GM19023 (cell line): Measurements from ENCODE around the gene C12orf50.
"Not testable (repeated sequence)": the region's sequence is repeated elsewhere in the genome, so short reads cannot be mapped to it uniquely, and the experiment has no call there.

ENCODE experiments used
- ATAC-seq: cut with Tn5 transposase; IDR thresholded peaks from one replicate; pipeline ENCODE4 v1.9.1; 2021; ENCODE audit warnings: mild to moderate bottlenecking, moderate library complexity; ENCODE audit not compliant: unreplicated experiment

The C12orf50 gene, protein sequence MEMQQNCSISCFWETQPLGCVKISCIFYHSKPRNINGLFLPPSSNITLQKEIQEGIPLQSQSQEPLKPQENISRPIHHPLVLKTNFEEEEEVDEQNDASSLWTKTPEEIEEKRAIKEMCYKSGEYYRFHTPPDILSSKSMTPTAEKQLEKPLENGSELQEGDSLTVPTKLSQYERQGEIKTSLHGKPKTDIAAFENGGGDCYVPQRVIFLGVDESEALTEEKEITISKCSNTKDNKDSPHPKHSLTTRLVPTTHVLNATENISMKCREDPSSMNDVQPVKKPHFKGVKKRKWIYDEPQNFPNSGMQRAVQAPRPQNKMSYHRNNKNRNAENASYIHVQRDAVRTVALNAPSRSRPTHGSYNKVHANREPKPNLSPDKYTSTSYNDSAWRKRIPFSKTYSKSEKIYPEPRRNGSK

DNA sequence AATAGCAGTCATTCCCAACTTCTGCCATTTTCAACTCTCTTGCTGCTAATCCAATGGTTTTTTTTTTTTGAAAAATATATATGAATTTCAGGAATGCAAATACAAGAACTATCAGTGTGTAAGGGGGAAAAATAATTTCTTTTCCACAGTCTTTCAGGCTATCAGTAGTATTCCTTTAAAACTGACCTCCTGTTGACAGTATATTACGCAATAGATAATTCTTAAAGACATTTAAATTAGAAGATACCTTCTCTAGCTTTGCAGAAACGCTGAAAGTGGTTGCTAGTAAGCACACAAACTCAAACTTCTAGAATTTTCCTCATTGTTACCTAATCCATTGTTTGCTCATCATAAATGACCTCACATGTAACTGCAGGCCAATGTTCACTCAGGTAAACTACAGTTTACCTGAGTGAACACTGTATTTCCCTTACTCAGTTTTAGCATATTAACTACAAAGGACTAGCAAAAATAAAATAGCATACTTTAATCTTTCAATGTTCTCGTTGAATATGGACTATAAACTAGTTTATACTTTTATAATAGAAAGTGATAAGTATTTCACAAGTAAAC lies at the start of gene C12orf50:
TSS of gene C12orf50 (minus strand) at position 309 of the 573 bp plus-strand sequence. CDS start 2,439 bp downstream, outside the sequence.
- ATAC-seq: no peak

DNA sequence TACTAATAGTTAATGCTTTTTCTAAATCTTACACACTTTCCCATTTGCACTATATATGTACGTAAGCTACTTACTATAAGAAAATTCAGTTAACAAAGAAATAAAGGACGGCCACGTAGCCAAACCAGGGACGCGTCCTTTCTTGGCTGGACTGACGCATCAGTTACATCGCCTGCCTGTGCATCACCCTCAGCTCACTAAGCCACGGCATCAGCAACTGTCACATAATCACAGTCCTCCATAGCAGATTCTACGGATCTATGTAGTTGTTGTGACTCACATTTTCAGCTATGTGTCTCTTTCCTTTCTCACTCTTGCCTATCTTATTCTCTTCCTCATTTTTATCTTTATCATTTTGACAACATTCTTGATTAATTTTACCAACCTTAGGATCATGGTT lies 38.1 kb upstream of the C12orf50 start:
- no peak for ATAC-seq

DNA sequence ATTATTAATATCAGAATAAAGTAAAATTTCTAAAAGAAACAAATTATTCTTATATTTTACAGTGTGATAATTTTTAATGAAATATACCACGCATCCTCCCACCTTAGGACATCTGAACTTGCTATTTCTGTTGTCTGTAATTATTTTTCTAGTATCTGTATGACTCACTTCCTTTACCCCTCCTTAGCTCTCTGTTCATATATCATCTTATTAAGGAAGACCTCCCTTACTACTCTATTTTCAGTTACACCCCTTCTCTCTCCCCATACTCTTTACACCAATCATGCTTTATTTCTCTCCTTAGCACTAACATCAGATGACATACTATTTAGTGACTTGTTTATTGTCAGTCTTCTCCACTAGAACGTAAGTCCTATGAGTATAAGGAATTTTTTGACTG lies 34.2 kb upstream of the C12orf50 start:
- ATAC-seq: no peak

DNA sequence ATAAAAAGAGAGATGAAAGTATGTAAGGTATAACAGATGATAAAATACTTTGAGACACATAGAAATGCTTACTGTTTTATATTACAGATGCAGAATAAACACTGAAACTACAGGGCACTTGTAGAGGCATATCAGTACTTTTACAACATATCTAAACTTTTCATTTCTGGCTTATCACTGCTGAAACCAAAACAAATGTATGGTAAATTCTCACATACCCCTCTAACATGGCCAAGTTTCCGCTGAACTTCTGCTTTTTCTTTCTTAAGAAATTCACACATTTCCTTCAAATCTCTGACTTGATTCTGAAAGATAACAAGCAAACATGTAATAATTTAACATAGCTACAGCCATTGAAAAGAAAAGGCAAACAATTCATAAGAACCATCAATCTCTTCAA lies 33.3 kb upstream of the C12orf50 start:
- peak; percentile 63 for ATAC-seq

DNA sequence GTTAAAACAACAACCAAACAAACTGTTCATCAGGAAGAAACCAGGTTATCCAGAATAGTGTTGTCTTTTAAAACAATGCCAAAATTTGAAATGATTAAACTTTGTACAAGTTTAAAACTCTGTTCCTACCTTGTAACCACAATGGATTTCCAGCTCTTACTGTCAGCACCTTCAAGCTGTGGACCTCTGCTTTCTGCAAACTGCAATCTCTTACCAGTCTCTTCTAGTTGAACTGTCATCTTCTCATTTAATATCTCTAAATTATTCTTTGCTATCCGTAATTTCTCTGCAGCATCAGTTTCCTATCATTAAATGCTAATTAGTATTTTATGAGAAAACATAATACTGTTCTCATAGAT lies 29.5 kb upstream of the C12orf50 start:
- no peak for ATAC-seq

DNA sequence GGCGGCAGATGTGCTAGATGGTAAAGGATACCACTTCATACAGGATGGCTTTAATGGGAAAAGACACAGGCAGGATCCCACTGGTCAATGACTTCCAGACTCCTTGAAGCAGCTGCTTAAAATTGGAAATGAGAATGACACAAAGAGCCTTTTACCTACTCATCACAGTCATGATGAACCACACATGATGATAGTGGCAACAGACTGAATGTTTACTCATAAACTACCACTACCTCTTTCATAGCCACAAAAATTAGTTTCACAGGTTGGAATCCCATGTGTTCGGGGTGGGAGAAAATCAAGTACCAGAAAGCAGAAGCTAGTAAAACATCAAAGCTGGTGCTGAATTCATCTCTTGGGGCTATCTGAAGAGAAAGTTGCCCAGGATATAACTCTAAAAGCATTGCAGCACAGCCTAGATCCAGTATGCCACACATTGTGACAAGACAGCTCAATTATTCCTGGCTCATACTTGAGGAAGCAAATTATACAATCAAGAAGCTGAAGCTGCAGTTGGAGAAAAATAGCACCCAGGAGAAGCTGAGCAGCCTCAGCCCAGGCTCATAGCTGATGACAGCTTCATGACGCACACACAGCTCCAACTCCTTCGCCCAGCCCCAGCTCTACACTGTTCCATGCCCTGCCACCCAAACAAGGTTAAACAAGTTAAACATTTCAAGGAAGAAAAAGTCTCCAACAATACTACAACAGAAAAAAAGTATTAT lies 29.0 kb upstream of the C12orf50 start:
- ATAC-seq: no peak

DNA sequence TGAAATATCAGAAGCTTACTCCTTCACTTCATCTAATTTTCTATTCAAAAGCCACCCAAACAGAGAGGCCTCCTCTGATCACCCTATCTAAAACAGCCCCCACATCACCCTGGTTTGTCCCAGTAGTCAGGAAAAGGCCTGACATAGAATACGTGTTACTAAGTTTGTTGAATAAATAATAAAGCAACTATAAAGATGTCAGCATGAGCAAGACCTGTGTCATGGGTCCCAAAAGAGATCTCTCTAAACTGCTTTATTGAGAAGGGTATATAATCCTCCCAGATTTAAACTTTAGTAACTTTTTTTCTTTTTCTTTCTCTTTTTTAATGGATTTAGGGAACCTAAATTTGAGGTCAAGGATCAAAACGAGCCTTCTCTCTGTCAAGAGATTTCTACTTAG lies 27.4 kb upstream of the C12orf50 start:
- ATAC-seq: no peak

DNA sequence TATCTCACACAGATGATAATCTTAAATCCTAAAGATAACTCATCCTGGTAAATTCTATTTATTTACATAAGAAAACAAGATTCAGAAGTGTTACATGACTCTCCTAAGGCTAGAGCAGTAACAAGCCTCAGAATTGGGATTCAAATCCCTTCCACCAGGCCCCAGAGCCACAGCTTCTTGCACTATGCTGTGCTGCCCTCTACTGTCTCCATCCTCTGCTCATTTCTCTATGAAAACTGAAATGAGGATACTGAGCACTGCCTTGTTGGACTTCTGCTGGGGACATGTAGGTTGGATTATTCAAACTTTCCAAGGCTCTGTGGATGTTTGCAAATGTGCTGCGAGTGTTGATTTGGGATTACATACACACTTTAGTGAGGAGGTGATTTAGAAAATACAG lies 23.5 kb upstream of the C12orf50 start:
- ATAC-seq: peak; percentile 63

DNA sequence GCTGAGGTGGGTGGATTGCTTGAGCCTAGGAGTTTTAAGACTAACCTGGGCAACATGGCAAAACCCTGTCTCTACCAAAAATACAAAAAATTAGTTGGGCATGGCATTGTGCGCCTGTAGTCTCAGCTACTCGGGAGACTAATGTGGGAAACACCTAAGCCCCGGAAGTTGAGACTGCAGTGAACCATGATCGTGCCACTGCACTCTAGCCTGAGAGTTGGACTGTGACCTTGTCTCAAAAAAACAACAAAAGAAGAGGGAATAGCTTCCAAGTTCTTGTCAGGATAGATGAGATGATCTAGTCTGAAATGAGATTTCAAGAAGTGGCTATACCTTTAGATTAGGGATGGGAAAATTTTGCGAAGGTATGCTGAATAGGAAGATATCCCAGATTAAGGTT lies 14.8 kb upstream of the C12orf50 start:
- ATAC-seq: no peak

DNA sequence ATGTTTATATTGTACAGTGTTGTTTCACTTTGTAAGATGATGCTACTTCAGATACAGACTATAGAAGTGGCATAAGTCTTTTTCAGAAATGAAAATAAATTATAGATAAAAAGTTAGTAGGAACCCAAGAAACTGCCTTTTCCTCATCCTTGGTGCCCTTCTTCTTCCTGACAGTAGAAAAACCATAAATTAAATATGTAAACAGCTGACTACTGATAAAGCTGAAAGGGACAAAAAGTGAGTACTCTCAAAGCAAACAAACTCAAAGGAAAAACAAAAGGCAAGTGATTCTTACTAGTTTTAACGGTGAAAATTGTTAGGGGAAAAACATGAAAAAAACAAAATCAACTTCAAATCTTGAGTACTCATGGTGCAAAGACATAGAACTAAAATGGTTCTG lies 8.6 kb upstream of the C12orf50 start:
- no peak for ATAC-seq

DNA sequence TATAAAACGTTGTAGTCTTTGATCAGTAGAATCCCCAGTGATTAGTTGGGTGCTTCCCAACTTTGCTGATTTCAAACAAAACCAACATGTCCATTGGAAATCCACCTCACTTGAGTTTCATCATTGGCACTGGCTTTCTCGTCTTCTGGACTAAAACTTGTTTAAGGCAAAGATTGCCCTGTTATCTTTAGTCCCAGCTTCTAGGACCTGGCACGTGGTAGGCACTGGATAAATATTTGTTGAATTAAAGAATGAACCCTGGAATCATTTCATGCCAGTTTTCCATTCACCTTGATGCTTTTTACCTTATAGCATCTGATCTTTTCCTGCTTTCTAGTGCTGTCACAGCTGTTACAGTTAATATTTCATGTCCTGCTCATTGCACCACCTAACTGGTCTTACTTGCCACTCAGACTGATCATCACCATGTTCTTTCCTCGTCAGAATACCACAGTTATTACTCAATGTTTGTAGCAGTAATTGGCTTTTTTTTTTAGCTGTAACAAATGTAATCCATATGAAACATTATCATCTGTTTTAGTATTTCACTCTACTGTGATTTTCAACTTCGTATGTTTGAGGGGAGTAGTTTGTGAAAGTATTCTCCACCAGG lies 7.3 kb upstream of the C12orf50 start:
- ATAC-seq: no peak

DNA sequence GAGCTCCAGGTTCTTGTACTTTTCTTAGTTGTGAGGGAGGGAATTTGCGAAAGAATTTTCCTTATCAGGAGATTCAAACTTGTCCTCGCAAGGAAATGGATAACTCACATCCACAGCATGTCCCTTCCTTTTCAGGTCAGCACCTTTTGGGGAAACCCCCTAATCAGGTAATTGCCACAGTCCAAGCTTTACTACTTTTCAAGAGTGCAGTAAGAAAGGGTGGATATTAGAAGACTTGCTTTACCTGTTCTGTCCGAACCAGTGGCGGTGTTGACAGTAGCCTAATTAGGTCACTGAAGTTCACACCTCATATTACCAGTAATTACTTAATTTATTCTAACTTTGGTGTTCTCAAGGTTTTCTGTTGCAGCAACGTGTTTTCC lies 6.7 kb upstream of the C12orf50 start:
- peak; percentile 24 for ATAC-seq

DNA sequence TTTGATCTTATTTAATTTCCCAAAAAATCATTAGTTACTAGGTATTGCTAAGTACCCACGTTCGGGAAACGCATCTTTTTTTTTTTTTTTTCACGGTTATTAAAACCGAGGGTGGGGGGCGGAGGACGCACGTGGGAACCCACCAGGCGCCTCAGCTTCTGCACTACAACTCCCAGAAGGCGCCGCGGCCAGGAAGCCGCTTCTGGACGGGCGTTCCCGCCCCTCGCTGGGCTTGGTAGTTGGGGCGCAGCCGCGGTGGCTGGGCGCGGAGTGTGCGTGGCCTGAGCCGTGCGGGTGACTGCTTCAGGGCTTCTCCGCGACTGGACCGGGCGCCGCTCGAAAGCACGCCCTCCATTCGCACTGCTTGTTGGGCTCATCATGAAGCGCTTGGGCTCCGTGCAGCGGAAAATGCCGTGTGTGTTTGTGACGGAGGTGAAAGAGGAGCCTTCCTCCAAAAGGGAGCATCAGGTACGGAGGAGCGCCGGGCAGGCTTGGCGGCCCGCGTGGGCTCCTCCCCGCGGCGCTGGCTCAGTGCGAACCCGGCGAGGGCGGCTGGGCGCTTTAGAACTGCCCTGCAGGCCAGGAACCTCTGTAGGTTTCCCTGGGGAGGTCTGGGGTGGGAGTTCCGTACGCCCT lies 6.2 kb upstream of the C12orf50 start:
- ATAC-seq: peak; percentile 100

DNA sequence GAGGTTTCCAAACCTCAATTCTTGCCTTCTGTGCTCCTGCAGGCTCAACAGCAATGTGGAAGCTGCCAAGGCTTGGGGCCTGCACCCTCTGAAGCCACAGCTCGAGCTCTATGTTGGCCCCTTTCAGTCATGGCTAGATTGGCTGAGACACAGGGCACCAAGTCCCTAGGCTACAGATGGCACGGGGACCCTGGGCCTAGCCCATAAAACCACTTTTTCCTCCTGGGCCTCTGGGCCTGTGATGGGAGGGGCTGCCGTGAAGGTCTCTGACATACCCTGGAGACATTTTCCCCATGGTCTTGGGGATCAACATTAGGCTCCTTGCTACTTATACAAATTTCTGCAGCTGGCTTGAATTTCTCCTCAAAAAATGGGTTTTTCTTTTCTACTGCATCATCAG lies 2.0 kb upstream of the C12orf50 start:
- ATAC-seq: not testable (repeated sequence)

DNA sequence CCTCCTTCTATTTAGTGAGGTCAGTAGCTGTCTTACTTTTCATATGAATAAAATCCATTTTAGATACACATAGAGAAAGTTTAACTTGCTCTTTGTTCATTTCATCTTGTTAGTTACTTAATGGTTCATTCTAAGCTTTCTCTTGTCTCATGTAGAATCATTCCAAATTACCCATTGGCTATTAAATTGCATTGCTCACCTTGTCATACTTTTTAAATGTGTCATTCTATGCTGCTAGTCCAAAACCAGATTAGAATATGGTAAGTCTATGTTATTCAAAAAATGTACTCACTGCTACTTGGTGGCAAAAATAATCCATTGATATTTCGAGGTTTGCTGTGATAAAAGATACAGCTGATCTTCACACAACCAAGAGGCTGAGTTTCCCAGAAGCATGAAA lies 3.0 kb downstream of the C12orf50 start:
- no peak for ATAC-seq

DNA sequence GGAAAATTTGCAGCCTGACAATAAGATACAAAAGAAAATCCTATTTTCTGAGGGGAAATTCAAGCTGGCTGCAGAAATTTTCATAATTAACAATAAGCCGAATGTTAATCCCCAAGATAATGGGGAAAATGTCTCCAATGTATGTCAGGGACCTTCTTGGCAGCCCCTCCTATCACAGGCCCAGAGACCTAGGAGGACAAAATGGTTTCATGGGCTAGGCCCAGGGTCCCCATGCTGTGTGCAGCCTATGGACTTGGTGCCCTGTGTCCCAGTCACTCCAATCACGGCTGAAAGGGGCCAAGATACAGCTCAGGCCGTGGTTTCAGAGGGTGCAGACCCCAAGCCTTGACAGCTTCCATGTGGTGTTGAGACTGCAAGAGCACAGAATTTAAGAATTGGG lies 11.2 kb downstream of the C12orf50 start:
- ATAC-seq: no peak

DNA sequence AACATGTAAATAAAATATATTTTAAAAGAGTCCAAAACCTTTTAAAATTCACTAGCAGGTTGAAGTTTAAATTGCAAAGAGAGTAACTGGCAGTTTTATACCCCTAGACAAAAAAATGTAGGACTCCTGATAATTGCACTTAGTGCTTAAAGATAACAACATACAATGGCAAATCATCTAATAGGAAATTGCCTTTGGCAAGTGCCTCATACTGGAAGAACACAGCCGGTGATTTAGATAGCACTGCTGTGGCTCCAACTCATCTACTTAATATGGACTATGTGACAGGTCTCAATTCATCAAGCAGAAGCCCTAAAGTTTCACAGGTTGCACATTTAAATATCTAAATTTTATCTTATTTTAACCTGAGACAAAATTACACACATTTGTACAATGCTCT lies 13.4 kb downstream of the C12orf50 start:
- ATAC-seq: no peak

DNA sequence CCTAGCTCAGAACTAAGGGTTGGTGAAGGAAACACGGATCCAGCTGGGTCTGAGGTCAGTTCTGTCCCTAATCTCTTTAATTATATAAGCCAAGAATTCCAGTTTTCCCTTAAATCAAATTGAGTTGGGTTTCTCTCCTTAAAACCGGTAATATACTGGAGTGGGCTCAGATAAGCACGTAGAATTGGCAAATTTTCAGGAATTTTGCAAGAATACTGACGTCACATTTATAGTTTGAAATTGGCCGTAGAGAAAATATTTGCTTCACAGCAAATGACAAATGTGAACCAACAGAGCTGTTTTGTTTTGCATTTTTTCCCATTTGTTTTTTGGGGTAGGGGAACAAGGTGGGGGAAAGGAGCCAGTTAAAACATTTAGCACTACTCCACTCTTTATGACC lies 17.4 kb downstream of the C12orf50 start:
- no peak for ATAC-seq

DNA sequence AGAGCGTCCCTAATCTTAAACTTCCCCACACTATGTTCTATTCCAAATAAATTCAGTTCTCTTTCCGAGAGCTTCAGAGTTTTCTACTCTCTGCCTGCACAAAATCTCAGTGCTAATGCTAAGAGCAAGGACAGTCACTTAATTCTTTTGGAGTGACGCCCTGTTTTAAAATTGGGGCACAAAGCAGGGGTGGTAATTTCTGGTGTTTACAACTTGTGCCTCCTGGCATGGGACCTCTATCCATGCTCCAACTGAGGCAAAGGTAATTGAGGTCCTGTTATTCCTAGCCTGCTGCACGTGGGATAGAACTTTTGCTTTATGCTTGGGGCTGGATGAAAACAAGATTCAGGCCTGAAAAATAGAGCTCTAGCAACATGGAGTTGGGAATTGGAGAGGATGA lies 22.9 kb downstream of the C12orf50 start:
- ATAC-seq: no peak

DNA sequence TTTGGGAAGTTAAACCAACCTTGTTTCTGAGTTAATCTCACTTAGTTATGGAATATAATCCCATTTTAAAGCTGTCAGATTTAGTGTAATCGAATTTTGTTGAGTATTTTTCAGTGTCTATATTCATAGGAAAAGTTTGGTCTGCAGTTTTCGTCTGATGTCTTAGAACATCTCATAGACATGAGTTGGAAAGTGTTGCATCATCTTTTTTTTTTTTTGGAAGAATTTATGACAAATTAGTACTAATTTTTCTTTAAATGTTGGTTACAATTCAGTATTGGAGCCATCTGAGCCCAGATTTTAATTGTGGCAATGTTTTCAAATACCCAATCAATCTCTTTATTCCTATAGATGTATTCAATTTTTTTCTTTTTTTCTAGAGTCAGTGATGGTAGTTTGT lies 27.9 kb downstream of the C12orf50 start:
- no peak for ATAC-seq

DNA sequence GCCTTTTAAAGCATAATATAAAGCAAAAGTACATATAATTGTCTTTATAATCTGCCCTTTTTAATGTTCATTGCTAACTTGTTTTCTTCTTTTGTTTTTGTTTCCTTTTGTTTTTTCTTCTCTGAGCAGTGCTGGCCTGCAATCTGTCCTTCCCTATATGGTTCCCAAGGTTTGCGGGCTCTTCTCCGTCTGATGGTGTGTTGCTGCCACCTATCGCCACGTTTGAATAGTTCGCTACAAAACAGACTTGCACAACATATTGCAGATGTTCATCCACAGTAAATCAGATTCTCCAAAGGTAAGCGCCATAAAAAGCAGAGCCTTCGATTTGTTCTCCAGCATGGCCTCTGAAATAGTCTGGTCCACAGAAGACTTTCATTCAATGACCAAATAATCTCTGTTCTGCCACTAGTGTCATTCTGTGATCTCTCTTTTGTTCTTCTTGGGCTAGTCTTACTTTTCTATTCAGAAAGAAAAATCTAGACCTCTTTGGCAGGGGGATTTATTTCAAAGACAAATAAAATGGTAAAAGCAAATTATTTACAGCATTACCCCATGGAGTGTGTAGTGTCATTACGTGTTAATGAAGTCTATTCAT lies 33.5 kb downstream of the C12orf50 start:
- ATAC-seq: peak; percentile 84
